PC-3 (cell line): Measurements from ENCODE around the gene WHAMM. TPM values are rescaled to one million over a fixed set of nuclear protein-coding genes. Genes with fewer than 3 reads are reported as not detected.

Source experiments
- ATAC-seq: fragments of 200-7000 bp; cut with Tn5 transposase; 2 replicates; pipeline ENCODE4 v1.9.1; 2020; ENCODE audit warnings: mild to moderate bottlenecking, moderate library complexity
- BruUV-seq: library from RNA; stranded (reverse); fragments of 400-500 nt; replicated peaks from 2 replicates; lab custom pipeline; 2021; lab: Mats Ljungman, UMichigan
- CTCF ChIA-PET: fragments of 300-600 bp; sonication (Branson Sonifier 250); formaldehyde crosslinking; loops from one replicate; lab custom pipeline; 2022; ENCODE audit warnings: antibody characterized with exemption; lab: Charles Lee
- POLR2A ChIA-PET: fragments of 300-600 bp; sonication (Branson Sonifier 250); formaldehyde crosslinking; loops from one replicate; lab custom pipeline; 2022; ENCODE audit warnings: antibody characterized with exemption; ENCODE audit not compliant: unreplicated experiment; lab: Charles Lee
- DNase-seq: peaks from one replicate; pipeline ENCODE4 v3.0.0-alpha.2; 2015
- H2AFZ ChIP-seq: fragments of 300-600 bp; sonication (generic); 2 replicates; pipeline ENCODE4 v1.6.0; 2016; ENCODE audit warnings: antibody characterized with exemption, low read length
- H3F3A ChIP-seq: fragments of 300-600 bp; sonication (generic); one replicate; pipeline ENCODE4 v1.6.0; 2017; ENCODE audit warnings: antibody characterized with exemption, low read length, control low read depth, mild to moderate bottlenecking; ENCODE audit not compliant: unreplicated experiment
- H3K27ac ChIP-seq: fragments of 300-600 bp; sonication (generic); 2 replicates; pipeline ENCODE4 v1.5.1; 2016; ENCODE audit warnings: mild to moderate bottlenecking, low read length
- H3K27me3 ChIP-seq: fragments of 300-600 bp; sonication (generic); 2 replicates; pipeline ENCODE4 v1.6.1; 2016; ENCODE audit warnings: low read length, mixed read lengths
- H3K36me3 ChIP-seq: fragments of 300-600 bp; sonication (generic); 2 replicates; pipeline ENCODE4 v1.6.1; 2016; ENCODE audit warnings: low read depth, mixed run types, low read length, mixed read lengths
- H3K4me1 ChIP-seq: fragments of 300-600 bp; sonication (generic); 2 replicates; pipeline ENCODE4 v1.5.1; 2016; ENCODE audit warnings: low read length; ENCODE audit not compliant: insufficient read depth
- H3K4me2 ChIP-seq: fragments of 300-600 bp; sonication (generic); 2 replicates; pipeline ENCODE4 v1.6.0; 2016; ENCODE audit warnings: low read length
- H3K4me3 ChIP-seq: fragments of 300-600 bp; sonication (generic); 2 replicates; pipeline ENCODE4 v1.5.1; 2016; ENCODE audit warnings: mild to moderate bottlenecking, low read length, mixed read lengths
- H3K79me2 ChIP-seq: fragments of 300-600 bp; sonication (generic); 2 replicates; pipeline ENCODE4 v1.6.1; 2017; ENCODE audit warnings: low read length, mixed read lengths
- H3K9ac ChIP-seq: fragments of 300-600 bp; sonication (generic); 2 replicates; pipeline ENCODE4 v1.6.0; 2016; ENCODE audit warnings: mild to moderate bottlenecking, low read length
- H3K9me2 ChIP-seq: fragments of 300-600 bp; sonication (generic); replicated peaks from 2 replicates; pipeline ENCODE4 v1.6.1; 2016; ENCODE audit warnings: mixed run types, low read length, mixed read lengths
- H3K9me3 ChIP-seq: fragments of 300-600 bp; sonication (generic); 2 replicates; pipeline ENCODE4 v1.6.1; 2016; ENCODE audit warnings: low read length, mixed read lengths
- H4K20me1 ChIP-seq: fragments of 300-600 bp; sonication (generic); 2 replicates; pipeline ENCODE4 v1.6.1; 2016; ENCODE audit warnings: low read length, mixed read lengths
- CTCF ChIP-seq: fragments of 300-600 bp; sonication (generic); conservative IDR thresholded peaks from 2 replicates; pipeline ENCODE4 v1.5.1; 2017; ENCODE audit warnings: antibody characterized with exemption, low read depth, mild to moderate bottlenecking, low read length
- EZH2 ChIP-seq: fragments of 300-600 bp; sonication (generic); IDR thresholded peaks from one replicate; pipeline ENCODE4 v1.6.1; 2017; ENCODE audit warnings: antibody characterized with exemption, mild to moderate bottlenecking, low read length; ENCODE audit not compliant: unreplicated experiment
- EZH2phosphoT487 ChIP-seq: fragments of 300-600 bp; sonication (generic); IDR thresholded peaks from 2 replicates; pipeline ENCODE4 v1.6.1; 2018; ENCODE audit warnings: mild to moderate bottlenecking, antibody characterized with exemption, low read length, borderline replicate concordance
- intact Hi-C: fragments of 100-400 bp; cut with micrococcal nuclease; formaldehyde crosslinking; loops from 2 replicates; pipeline ENCODE4 v1.9.0; 2023
- total RNA-seq: library from RNA; depleted of rRNA; stranded (reverse); fragments of >200 nt; gene quantifications from 2 replicates; pipeline ENCODE4 v1.2.3, GENCODE V29; 2014

WHAMM gene
- total RNA-seq, 1 experiment from 2014 or later: 4.6 TPM

DNA sequence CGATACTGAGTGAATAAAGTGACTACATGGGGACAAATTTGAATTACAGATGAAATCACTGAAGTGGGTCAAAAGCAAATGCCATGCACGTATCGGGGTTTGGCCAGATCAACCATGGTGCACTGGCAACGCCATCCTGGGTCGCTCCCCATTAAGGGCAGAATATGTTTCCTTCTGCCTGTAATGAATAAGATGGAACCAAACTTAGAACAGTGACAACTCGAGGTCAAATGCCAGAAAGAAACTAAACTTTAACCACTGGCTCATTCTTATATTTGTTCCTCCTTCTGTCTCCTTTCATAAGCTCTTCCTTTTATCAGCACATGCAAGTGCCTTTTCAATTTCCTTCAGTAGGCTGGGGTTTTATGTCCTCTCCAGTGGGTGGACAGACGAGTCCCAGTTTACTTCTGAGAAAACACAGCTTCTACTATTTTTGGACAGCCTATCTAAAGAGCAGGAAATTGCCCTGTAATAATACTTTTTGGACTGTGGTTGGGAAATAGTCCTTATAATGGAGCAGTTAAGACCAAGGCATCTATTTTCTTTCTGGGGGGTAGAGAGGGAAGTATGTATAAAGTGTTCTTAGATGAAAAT is 61.4 kb downstream of the WHAMM start:
- ATAC-seq (no peak), DNase-seq (no peak)
- no peaks in the 10 kb centered on the region for H3K9me2 ChIP-seq
- H3K36me3 ChIP-seq: no peaks in the 10 kb centered on the region
- no peak overlapping the region for H3K4me2 ChIP-seq
- no peak overlapping the region for H2AFZ ChIP-seq
- intact Hi-C loops: no loop called here
- TF ChIP-seq CTCF (no peak), EZH2phosphoT487 (no peak), EZH2 (no peak)
- no peaks in the 10 kb centered on the region for H3K27me3 ChIP-seq
- H3F3A ChIP-seq: peaks cover under 1% of the 10 kb centered on the region
- no peak overlapping the region for H3K9ac ChIP-seq
- no peaks in the 10 kb centered on the region for H4K20me1 ChIP-seq
- H3K27ac ChIP-seq: no peak overlapping the region
- no peaks in the 10 kb centered on the region for H3K79me2 ChIP-seq
- H3K4me1 ChIP-seq: peaks cover 10% of the 10 kb centered on the region
- H3K9me3 ChIP-seq: no peaks in the 10 kb centered on the region
- ChIA-PET POLR2A (no interaction called here), CTCF (no interaction called here)
- no TSS peak for BruUV-seq
- H3K4me3 ChIP-seq: no peak overlapping the region

DNA sequence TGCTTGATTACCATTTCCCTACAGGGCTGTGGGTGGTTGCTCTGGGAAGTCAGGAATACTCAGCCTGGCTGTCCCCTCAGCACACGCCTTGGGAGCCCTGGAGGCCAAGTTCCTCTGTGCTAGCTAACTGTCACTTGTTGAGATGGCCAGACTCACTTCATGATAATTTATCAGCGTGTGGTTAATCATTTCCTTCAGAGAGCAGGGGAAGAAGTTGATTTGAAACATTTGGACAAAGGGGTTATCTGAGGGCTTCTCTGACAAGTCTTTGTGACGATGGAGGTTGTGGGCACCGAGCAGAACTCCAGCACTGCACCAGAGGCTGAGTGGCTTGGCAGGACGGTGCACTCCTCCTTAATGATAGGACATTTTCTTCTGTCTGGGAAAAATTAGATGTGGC is 61.9 kb downstream of the WHAMM start:
- no peaks in the 10 kb centered on the region for H4K20me1 ChIP-seq
- peaks cover 16% of the 10 kb centered on the region for H3K4me1 ChIP-seq
- no peak for DNase-seq
- ChIA-PET POLR2A (no interaction called here), CTCF (no interaction called here)
- no peaks in the 10 kb centered on the region for H3K9me3 ChIP-seq
- no peak overlapping the region for H3K4me3 ChIP-seq
- peaks cover 5% of the 10 kb centered on the region for H3F3A ChIP-seq
- no peaks in the 10 kb centered on the region for H3K79me2 ChIP-seq
- no peaks in the 10 kb centered on the region for H3K9me2 ChIP-seq
- no peaks in the 10 kb centered on the region for H3K27me3 ChIP-seq
- H3K36me3 ChIP-seq: no peaks in the 10 kb centered on the region
- no TSS peak for BruUV-seq
- H2AFZ ChIP-seq: no peak overlapping the region
- H3K9ac ChIP-seq: no peak overlapping the region
- TF ChIP-seq CTCF (no peak), EZH2phosphoT487 (no peak), EZH2 (no peak)
- no peak for ATAC-seq
- H3K27ac ChIP-seq: no peak overlapping the region
- intact Hi-C loops: no loop called here
- no peak overlapping the region for H3K4me2 ChIP-seq

DNA sequence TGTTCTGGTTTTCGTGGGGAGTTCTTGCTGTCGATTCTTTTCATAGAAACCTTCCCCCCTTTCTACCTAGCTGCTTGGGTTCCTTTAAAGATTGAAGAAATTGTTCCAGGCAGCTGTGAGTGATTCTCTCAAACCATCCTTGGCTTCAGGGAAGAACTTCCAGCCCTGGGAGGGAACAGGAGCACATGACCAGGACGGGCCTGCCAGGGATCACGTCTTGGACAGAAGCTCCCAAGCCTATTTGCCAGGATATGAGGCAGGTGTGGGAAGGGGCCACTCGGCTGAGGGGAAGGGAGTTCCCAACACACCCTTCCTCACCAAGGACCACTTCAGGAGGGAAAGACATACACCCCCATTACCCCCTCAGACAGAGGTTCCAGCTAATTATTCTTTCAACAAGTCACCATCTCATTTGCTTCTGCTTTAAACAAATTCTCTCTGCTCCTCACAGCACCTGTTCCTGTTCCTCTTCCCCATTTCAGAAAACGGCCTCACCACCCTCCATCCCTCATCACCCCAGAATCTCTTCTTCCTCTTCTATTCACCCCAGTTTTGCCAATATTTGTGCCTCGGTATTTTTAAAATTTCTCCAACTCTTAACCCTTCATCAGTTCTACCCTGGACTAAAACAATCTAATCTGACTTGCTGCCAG is 62.5 kb downstream of the WHAMM start:
- H3K9me2 ChIP-seq: no peaks in the 10 kb centered on the region
- no peak overlapping the region for H3K27ac ChIP-seq
- ATAC-seq: no peak
- no peaks in the 10 kb centered on the region for H3K27me3 ChIP-seq
- no peaks in the 10 kb centered on the region for H4K20me1 ChIP-seq
- H3K79me2 ChIP-seq: no peaks in the 10 kb centered on the region
- intact Hi-C loops: no loop called here
- DNase-seq: no peak
- no peak overlapping the region for H3K4me3 ChIP-seq
- ChIA-PET CTCF (no interaction called here), POLR2A (no interaction called here)
- H2AFZ ChIP-seq: no peak overlapping the region
- TF ChIP-seq CTCF: no peak
- no peak for TF ChIP-seq EZH2
- no peak for TF ChIP-seq EZH2phosphoT487
- H3K36me3 ChIP-seq: no peaks in the 10 kb centered on the region
- H3K4me2 ChIP-seq: no peak overlapping the region
- H3K4me1 ChIP-seq: peaks cover 18% of the 10 kb centered on the region
- H3K9ac ChIP-seq: no peak overlapping the region
- no TSS peak for BruUV-seq
- no peaks in the 10 kb centered on the region for H3K9me3 ChIP-seq
- H3F3A ChIP-seq: peaks cover 6% of the 10 kb centered on the region
